ENCODE results near the gene AGBL4. TPM values are rescaled to one million over a fixed set of nuclear protein-coding genes. Genes with fewer than 3 reads are reported as not detected.
A peak's percentile ranks its signal among the peaks of the same experiment; 100 is the strongest.

The AGBL4 gene
- total RNA-seq, 3 donors from 2014 or later, result 1.3 to 1.9 (median 1.8) TPM

DNA sequence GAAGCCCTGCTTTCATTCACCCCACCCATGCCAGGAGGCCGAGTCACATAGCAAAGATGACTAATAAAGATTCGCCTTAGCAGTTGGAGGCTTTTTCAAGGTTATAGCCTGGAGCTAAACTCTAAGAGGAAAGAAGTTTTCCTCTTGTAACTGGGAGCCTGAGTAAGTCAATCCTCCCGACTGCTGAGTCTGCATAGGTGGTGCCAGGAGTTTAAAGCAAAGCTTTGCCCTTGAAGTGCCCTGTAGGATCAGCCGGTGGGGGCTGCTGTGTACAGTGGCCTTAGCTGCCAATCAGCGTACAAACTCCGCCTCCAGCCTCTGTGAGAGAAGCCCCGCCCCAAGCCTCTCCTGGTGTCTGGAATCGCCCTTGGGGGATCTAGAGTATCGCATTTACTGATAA is 1404.2 kb downstream of the AGBL4 start:
- no peaks in the 10 kb centered on the region for H3K27me3 ChIP-seq
- H3K9me3 ChIP-seq, result no peaks in the 10 kb centered on the region
- TF ChIP-seq, protein P1, sequence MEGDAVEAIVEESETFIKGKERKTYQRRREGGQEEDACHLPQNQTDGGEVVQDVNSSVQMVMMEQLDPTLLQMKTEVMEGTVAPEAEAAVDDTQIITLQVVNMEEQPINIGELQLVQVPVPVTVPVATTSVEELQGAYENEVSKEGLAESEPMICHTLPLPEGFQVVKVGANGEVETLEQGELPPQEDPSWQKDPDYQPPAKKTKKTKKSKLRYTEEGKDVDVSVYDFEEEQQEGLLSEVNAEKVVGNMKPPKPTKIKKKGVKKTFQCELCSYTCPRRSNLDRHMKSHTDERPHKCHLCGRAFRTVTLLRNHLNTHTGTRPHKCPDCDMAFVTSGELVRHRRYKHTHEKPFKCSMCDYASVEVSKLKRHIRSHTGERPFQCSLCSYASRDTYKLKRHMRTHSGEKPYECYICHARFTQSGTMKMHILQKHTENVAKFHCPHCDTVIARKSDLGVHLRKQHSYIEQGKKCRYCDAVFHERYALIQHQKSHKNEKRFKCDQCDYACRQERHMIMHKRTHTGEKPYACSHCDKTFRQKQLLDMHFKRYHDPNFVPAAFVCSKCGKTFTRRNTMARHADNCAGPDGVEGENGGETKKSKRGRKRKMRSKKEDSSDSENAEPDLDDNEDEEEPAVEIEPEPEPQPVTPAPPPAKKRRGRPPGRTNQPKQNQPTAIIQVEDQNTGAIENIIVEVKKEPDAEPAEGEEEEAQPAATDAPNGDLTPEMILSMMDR (IDR thresholded peaks at IDR 0.05), result no peak
- TF ChIP-seq POLR2AphosphoS5 (IDR thresholded peaks at IDR 0.05) (no peak), POLR2A (IDR thresholded peaks at IDR 0.05) (no peak)
- H3K4me3 ChIP-seq, result no peak overlapping the region
- intact Hi-C loops (cut with DNase I; ENCODE audit: low total_unique reads), result no loop called here
- H3K36me3 ChIP-seq, result no peaks in the 10 kb centered on the region
- no peak for DNase-seq (ENCODE audit: low spot score in 2 of 2)
- no peaks in the 10 kb centered on the region for H3K4me1 ChIP-seq
- H3K27ac ChIP-seq, result no peak overlapping the region

DNA sequence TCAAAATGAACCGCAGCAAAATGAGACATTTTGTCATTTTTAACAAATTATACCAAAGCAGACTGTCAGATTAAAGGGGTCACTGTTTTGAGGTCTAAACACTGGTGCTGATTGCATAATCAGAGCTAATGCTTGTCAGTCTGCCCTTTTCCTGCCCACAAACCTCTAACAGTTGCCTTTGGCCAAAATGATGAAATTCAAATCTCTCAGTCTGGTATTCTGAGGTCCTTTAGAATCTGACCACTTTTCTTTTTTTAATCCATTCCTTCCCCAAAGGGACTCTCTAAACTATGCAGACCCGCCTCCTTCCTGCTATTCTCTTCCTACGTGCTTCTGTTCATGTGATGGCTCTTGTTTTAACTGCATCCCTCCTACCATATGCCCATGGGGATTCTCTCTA is 1406.5 kb downstream of the AGBL4 start:
- H3K9me3 ChIP-seq, result no peaks in the 10 kb centered on the region
- H3K27me3 ChIP-seq, result no peaks in the 10 kb centered on the region
- no peak overlapping the region for H3K4me3 ChIP-seq
- no peak for TF ChIP-seq POLR2AphosphoS5 (IDR thresholded peaks at IDR 0.05)
- TF ChIP-seq POLR2A (IDR thresholded peaks at IDR 0.05), result no peak
- TF ChIP-seq, protein P1 (IDR thresholded peaks at IDR 0.05), result no peak
- no peaks in the 10 kb centered on the region for H3K36me3 ChIP-seq
- peak in 1 of 2 donors; percentile 29 for DNase-seq (ENCODE audit: low spot score in 2 of 2)
- intact Hi-C loops (cut with DNase I; ENCODE audit: low total_unique reads), result no loop called here
- H3K27ac ChIP-seq, result peak overlapping the region; percentile 80 to 82
- no peaks in the 10 kb centered on the region for H3K4me1 ChIP-seq

DNA sequence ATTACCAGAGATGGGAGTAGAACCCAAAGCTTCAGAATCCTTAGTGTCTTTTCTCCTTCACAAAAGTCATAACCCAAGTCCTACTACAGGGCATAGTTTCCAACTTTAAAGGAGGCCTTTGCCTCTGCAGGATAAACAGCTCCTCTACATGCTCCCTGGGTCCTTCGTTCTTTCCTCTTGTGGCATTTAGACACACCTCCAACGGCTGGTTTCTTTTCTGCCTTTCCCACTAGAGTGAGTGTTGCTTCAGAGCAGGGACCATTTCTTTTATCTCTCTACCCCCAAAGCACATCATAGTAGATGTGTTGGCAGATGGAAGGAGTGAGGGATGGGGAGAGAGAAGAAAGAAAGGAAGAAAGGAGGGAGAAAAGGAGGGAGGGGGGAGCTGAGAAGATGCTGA is 1407.0 kb downstream of the AGBL4 start:
- TF ChIP-seq POLR2AphosphoS5 (IDR thresholded peaks at IDR 0.05), result no peak
- no peak for TF ChIP-seq POLR2A (IDR thresholded peaks at IDR 0.05)
- TF ChIP-seq, protein P1 (IDR thresholded peaks at IDR 0.05), result no peak
- no peak for DNase-seq (ENCODE audit: low spot score in 2 of 2)
- no peaks in the 10 kb centered on the region for H3K36me3 ChIP-seq
- H3K27me3 ChIP-seq, result no peaks in the 10 kb centered on the region
- H3K9me3 ChIP-seq, result no peaks in the 10 kb centered on the region
- no peaks in the 10 kb centered on the region for H3K4me1 ChIP-seq
- intact Hi-C loops (cut with DNase I; ENCODE audit: low total_unique reads), result no loop called here
- H3K4me3 ChIP-seq, result no peak overlapping the region
- peak overlapping the region; percentile 22 to 80 for H3K27ac ChIP-seq

DNA sequence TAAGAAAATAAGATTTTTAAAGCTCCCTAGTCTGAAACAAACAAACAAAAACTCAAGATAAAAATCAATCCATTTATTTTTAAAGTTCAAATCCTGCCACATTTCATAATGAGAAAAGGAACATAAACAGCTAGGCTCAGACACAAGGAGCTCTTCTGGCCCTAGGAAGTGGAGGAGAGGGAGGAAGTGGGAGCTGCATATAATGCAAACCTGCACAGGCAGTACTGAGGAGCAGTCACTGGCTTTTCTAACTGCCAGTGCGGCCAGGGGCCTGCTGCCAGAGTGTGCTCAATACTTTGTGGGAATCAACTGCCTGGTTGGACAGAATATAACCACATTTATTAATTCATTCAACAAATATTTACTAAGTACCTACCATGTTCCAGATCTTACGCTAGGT is 1411.9 kb downstream of the AGBL4 start:
- Histone ChIP-seq H3K27ac (no peak overlapping the region), H3K4me1 (no peaks in the 10 kb centered on the region), H3K9me3 (no peaks in the 10 kb centered on the region), H3K4me3 (no peak overlapping the region), H3K36me3 (no peaks in the 10 kb centered on the region), H3K27me3 (no peaks in the 10 kb centered on the region)
- intact Hi-C loops (cut with DNase I; ENCODE audit: low total_unique reads), result no loop called here
- DNase-seq (ENCODE audit: low spot score in 2 of 2), result no peak
- TF ChIP-seq, protein P1 (IDR thresholded peaks at IDR 0.05), result no peak
- TF ChIP-seq POLR2A (IDR thresholded peaks at IDR 0.05), result no peak
- TF ChIP-seq POLR2AphosphoS5 (IDR thresholded peaks at IDR 0.05), result no peak

DNA sequence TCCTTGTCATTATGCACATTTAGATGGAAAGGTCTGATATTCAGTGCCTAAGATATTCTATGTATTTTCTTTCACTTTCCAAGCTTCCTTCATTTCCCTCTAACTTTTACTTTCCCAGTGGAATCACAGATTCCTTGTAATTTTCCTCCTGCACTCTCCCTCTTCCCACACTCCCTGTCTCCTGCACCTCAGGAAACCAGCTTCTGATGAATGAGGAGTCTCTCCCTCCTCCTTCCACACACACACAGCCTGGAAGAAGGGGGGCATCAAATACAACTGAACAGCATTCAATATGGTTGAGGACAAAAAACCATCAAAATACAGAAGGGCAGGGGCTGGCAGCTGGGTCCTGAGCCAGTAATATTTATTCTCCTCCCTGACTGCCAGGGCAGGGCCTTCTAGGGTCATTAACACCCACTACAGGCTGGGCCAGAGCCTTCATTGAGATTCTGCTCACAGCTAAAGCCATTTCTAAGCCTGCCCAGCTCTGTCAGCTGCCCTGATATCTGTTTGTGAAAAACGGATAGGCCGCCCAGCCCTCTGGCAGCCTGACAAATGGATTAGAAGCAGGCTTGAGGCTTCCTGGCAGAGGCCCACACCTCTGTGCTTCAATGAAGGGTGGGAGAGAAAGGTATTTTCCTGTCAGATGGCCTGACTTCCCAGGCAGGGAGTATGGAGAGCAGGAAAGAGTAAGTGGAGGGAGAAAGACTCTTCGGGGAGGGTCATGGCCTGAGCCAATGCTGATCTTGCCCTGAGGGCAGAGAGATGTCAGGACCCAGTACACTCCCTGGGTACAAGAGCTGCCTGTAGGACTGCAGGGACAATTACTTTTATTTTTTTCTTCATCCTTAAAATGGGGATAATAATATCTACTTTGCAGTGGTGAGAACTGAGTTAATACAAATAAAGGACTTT is 1412.9 kb downstream of the AGBL4 start:
- intact Hi-C loops (cut with DNase I; ENCODE audit: low total_unique reads), result no loop called here
- Histone ChIP-seq H3K4me1 (no peaks in the 10 kb centered on the region), H3K36me3 (no peaks in the 10 kb centered on the region), H3K27ac (peak overlapping the region; percentile 27 to 65), H3K4me3 (no peak overlapping the region), H3K9me3 (no peaks in the 10 kb centered on the region), H3K27me3 (no peaks in the 10 kb centered on the region)
- TF ChIP-seq POLR2AphosphoS5 (IDR thresholded peaks at IDR 0.05) (no peak), POLR2A (IDR thresholded peaks at IDR 0.05) (no peak)
- TF ChIP-seq, protein P1 (IDR thresholded peaks at IDR 0.05), result no peak
- DNase-seq (ENCODE audit: low spot score in 2 of 2), result no peak

Data from breast epithelium (tissue), 4 donors.